Epithelial cell of proximal tubule (primary cell): ENCODE measurements around the gene SHC4. TPM values are rescaled to one million over a fixed set of nuclear protein-coding genes. Genes with fewer than 3 reads are reported as not detected.

Experiments
- DNase-seq: peaks from one replicate; pipeline ENCODE4 v3.0.0-alpha.2; 2011; ENCODE audit warnings: low read depth
- H3K4me3 ChIP-seq: 2 replicates; pipeline ENCODE4 v1.5.1; 2011; ENCODE audit warnings: low read depth, mild to moderate bottlenecking, low read length
- CTCF ChIP-seq: conservative IDR thresholded peaks from 2 replicates; pipeline ENCODE4 v1.5.1; 2012; ENCODE audit warnings: low read depth, mild to moderate bottlenecking, low read length
- total RNA-seq: library from RNA; depleted of rRNA; stranded (reverse); fragments of >200 nt; gene quantifications from 2 replicates; pipeline ENCODE4 v1.2.3, GENCODE V29; 2015

Gene SHC4
- total RNA-seq, 1 donor from 2014 or later = 9.3 TPM

GRCh38 chr15:48888836-48889235 lies 74.9 kb downstream of the SHC4 start:
- no peak overlapping the region for H3K4me3 ChIP-seq
- TF ChIP-seq CTCF = no peak
- no peak for DNase-seq

DNA sequence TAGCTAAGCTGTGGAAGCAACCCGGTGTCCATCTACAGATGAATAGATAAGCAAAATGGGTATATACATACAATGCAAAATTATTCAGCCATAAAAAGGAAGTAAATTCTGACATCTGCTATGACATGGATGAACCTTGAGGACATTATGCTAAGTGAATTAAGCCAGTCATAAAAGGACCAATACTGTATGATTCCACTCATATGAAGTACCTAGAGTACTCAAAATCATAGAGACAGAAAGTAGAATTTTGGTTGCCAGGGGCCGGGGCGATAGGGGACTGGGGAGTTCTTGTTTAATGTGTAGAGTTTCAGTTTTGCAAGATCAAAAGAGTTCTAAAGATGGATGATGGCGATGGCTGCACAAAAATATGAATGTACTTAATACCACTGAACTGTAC lies 75.5 kb downstream of the SHC4 start:
- H3K4me3 ChIP-seq = no peak overlapping the region
- no peak for DNase-seq
- no peak for TF ChIP-seq CTCF

- no peak for TF ChIP-seq CTCF
- no peak for DNase-seq
- no peak overlapping the region for H3K4me3 ChIP-seq
These were observed 76.6 kb downstream of the SHC4 start for GRCh38 chr15:48887144-48887543.

DNA sequence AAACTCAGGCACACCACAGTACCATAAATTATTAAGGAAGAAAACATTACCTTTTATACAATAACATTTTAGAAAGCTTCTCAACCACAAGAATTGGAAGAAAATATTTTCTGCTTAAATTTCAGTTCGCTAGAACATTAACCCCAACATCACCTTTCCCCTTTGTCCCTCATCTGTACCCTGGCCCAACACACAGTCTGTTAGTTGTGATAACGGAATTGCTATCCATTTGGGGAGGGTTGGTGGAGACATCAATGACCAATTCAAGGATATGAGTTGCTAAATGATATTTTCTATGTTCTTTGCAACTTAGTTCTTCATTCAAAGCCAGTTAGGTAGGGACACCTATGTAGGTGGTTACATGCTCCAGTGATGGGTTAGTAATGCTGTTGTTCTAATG lies 80.0 kb downstream of the SHC4 start:
- DNase-seq = no peak
- TF ChIP-seq CTCF = no peak
- no peak overlapping the region for H3K4me3 ChIP-seq

- no peak for TF ChIP-seq CTCF
- DNase-seq = no peak
- no peak overlapping the region for H3K4me3 ChIP-seq
These were observed 83.6 kb downstream of the SHC4 start for GRCh38 chr15:48880070-48880634.

- TF ChIP-seq CTCF = no peak
- peak; percentile 63 for DNase-seq
- H3K4me3 ChIP-seq = peak within 1 kb of the TSS; percentile 96
These were observed 85.8 kb downstream of the SHC4 start, which contains the start of gene EID1 for GRCh38 chr15:48877630-48878595. Gene EID1 (plus strand): TSS chr15:48878134. CDS start chr15:48878177, 43 bp downstream.

- DNase-seq = no peak
- TF ChIP-seq CTCF = no peak
- no peak overlapping the region for H3K4me3 ChIP-seq
These were observed 87.7 kb downstream of the SHC4 start for GRCh38 chr15:48876057-48876456.
